ENCODE data around the gene ZBTB17.

ZBTB17 gene

GRCh38 chr1:15895233-15895632 is 80.7 kb downstream of the ZBTB17 start:
- no peak for TF ChIP-seq REST (IDR thresholded peaks at IDR 0.05; ENCODE audit: insufficient read depth in 1 of 2, low read depth in 2 of 2, low read length in 2 of 2)
- no peak for TF ChIP-seq SIN3A (IDR thresholded peaks at IDR 0.05; ENCODE audit: borderline replicate concordance, insufficient read depth, low read length)
- no peak for TF ChIP-seq TAF1 (IDR thresholded peaks at IDR 0.05; ENCODE audit: borderline replicate concordance, insufficient read depth, low read length)
- TF ChIP-seq FOXP2 (optimal IDR thresholded peaks at IDR 0.05; ENCODE audit: borderline replicate concordance, extremely low read depth, extremely low read length, insufficient read depth), result no peak
- TF ChIP-seq POLR2AphosphoS5 (IDR thresholded peaks at IDR 0.05; ENCODE audit: low read depth, low read length), result no peak

All from PFSK-1 (cell line).